ENCODE data around the gene GTF2A1.
A peak's percentile ranks its signal among the peaks of the same experiment; 100 is the strongest.
"Not testable (repeated sequence)": the region's sequence is repeated elsewhere in the genome, so short reads cannot be mapped to it uniquely, and the experiment has no call there.

Gene GTF2A1

DNA sequence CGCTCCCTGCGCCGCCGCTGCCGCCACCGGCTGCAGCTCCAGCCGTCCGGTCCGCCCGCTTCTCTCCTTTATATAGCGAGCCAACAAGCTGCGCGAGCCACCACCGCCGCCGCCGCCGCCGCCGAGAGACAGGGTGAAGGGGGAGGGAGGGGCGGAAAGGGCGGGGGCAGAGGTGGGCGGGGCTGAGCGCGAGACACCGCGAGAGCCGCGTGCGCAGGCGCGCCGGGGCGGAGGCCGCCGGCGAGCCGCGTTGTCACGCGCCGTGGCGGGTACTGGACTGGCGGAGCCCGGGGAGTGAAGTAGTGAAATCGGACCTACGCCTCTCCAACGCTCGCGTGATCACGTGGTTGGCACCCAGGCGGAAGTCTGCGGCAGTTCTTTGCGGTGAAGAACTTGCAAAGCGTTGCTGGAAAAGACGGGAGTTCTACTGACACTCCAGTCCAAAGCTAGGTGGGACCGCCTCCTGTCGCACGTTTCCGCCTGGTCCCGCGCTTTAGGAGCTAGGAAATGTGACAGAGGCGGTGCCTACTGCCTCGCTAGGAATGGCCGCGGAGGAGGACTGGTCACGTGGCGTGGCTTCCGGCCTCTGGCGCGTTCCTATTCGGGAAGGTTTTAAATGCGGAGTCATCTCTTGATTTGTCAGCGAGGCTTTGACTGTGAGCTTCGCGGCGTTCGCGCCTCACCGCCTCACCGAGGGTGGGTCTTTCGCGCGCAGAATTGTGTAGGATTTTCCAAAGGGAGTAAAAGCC, at the start of gene GTF2A1:
Gene GTF2A1 (minus strand): TSS at position 130 of the 749 bp plus-strand sequence. CDS start 441 bp downstream, outside the sequence.
- FAIRE-seq, result peak; percentile 80

DNA sequence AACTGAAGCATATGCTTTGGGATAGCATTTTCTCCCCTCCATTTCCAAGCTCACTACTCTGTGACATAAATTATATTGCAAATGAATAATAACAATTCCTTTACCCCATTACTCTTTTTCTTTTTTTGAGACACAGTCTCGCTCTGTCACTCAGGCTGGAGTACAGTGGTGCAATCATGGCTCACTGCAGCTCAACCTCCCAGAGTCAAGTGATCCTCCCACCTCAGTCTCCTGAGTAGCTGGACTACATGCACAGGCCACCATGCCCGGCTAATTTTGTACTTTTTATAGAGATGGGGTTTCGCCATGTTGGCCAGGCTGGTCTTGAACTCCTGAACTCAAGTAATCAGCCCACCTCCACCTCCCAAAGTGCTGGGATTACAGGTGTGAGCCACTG, 49.2 kb upstream of the GTF2A1 start:
- FAIRE-seq, result no peak

GRCh38 chr14:81269100-81269978, 48.6 kb upstream of the GTF2A1 start:
- peak; percentile 92 for FAIRE-seq

- FAIRE-seq, result no peak
Measured at GRCh38 chr14:81268016-81268416, 47.3 kb upstream of the GTF2A1 start.

GRCh38 chr14:81265636-81266169, 44.9 kb upstream of the GTF2A1 start:
- FAIRE-seq, result no peak

GRCh38 chr14:81264671-81265070, 43.9 kb upstream of the GTF2A1 start:
- no peak for FAIRE-seq

DNA sequence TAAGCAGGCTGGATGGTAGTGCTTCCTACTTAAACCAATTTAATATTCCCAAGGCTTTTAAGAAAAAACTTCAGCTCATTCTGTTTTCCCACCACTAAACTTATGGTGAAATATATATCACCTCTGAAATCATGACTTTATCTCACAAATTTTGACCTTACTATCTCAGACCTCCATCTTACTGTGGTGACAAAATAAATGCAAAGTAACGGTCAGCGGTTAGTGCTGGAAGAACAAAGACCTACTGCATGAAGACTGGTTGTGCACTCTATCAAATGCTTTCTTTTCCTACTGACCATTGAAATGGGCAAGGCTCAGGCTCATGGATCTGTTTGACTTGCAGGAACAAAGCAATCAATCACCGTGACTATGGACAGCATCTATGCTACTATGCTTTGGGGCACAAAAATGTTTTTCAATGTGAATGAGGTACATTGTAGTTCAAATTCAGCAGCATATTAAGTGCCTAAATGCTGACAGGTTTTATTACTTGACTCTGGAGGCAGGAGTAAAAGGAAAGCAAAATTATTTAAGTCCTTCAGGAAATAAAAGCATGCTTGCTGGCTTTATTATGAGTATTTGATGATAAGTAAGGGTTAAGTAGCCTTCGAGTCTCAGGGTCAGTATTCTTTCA, 43.1 kb upstream of the GTF2A1 start:
- no peak for FAIRE-seq

DNA sequence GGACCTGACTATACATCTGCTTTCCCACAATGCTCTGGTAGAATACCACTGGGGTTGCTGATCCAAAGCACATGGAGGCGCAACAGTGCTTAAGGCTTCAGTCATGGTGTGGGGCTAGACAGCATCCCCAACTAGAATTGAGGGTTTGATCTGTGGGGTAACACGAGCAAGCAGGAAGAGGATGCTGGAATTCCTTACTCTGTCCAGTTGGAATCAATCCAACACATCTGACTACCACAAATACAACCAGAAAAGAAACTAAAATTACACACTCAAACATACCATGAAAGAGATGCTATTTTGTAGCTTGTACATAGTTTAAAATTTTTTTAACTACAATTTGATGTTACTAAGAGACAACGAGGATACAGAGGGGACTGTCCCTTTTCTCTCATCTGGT, 40.4 kb upstream of the GTF2A1 start:
- no peak for FAIRE-seq

DNA sequence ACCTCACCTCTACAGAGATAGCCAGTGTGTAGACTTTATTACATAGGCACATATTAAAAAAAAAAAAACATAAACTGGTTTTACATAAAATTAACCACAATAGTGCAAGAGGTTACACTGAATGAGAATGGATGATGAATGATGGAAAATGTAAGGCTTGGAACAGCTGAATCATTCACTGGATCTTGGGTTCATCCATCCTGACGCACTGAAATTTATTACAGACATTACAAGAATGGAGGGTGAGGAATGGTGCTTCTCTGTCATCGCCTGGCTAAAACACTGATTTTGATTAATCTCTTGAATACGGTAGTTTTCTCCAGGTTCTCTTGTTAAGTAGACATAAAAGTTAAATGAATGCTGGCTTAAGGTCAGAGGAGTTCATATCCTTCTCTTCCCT, 40.0 kb upstream of the GTF2A1 start:
- no peak for FAIRE-seq

DNA sequence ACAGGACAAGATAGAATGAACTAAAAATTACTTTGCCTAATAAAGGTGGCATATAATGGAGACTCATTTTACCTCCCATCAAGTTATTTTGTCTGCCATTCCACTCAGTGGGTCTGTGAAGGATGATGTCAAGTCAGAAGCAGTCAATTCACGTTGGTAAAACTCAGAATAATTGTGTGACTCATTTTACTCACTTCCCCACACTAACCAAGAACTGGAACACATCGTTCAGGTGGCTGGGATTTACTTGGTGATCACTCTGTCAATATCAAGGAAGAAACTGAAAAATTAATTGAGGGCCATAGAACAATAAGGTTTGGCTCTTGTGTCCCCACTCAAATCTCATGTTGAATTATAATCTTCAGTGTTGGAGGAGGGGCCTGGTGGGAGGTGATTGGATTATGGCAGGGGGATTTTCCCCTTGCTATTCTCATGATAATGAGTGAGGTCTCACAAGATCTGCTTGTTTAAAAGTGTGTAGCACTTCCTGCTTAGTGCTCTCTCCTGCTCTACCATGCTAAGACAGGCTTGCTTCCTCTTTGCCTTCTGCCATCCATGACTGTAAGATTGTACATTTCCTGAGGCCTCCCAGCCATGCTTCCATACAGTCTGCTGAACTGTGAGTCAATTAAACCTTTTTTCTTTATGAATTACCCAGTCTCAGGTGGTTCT, 35.7 kb upstream of the GTF2A1 start:
- FAIRE-seq, result no peak

GRCh38 chr14:81252278-81252677, 31.5 kb upstream of the GTF2A1 start:
- FAIRE-seq, result no peak

GRCh38 chr14:81247271-81247766, 26.6 kb upstream of the GTF2A1 start:
- no peak for FAIRE-seq

DNA sequence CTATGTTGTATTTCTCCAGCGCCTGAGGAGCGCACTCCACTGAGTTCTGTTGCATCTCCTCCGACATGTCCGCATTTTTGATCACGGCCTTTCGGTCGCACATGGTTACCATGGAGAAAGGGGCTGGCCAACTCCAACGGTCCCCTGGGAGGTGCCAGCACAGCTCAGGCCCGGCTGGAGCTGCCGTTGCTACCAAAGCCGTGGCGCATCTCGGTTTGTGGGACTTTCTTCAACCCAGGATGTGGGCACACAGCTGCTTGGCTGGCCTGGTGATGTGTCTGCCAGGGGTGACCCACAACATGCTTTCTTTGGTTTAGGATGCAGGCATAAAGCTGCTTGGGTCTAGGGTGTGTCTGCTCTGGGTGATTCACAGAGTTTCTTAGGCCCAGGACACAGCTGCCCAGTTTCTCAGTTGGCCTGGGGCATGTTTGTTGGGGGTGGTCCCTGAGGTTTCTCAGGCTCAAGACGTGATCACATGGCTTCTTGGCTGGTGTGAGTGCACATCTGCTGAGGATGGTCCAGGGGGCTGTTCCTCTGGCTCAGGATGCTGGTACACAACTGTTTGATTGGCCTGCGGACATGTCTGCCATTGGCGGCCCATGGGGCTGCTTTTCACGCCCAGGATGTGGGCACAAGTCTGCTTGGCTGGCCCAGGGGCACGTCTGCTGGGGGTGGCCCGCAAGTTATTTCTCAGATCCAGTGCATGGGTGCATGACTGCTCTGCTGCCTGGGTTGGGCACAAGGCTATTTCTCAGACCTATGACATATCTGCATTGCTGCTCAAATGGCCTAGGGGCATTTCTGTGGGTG, 25.9 kb upstream of the GTF2A1 start:
- no peak for FAIRE-seq

- FAIRE-seq, result no peak
Measured at GRCh38 chr14:81245771-81246170, 25.0 kb upstream of the GTF2A1 start.

- FAIRE-seq, result not testable (repeated sequence)
Measured at GRCh38 chr14:81244431-81244830, 23.7 kb upstream of the GTF2A1 start.

DNA sequence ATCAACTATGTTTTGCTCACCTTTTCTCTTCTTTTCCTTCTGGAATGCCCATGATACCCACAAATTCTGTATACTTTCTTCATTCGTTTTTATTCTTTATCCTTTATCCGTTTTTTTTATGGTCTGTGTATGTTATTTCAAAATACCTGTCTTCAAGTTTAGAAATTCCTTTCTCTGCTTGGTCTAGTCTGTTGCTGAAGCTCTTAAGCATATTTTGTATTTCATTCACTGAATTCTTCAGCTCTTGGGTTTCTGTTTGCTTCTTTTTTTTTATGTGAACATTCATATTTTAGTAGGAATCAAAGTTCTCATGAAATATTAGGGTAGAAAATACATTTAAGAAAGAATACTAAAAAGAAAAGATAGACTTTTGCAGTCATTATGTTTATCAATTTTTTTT, 22.7 kb upstream of the GTF2A1 start:
- no peak for FAIRE-seq

GRCh38 chr14:81236849-81237248, 16.1 kb upstream of the GTF2A1 start:
- not testable (repeated sequence) for FAIRE-seq

- FAIRE-seq, result no peak
Measured at GRCh38 chr14:81236138-81236537, 15.4 kb upstream of the GTF2A1 start.

- no peak for FAIRE-seq
Measured at GRCh38 chr14:81235096-81235495, 14.3 kb upstream of the GTF2A1 start.

GRCh38 chr14:81234278-81234677, 13.5 kb upstream of the GTF2A1 start:
- FAIRE-seq, result no peak

DNA sequence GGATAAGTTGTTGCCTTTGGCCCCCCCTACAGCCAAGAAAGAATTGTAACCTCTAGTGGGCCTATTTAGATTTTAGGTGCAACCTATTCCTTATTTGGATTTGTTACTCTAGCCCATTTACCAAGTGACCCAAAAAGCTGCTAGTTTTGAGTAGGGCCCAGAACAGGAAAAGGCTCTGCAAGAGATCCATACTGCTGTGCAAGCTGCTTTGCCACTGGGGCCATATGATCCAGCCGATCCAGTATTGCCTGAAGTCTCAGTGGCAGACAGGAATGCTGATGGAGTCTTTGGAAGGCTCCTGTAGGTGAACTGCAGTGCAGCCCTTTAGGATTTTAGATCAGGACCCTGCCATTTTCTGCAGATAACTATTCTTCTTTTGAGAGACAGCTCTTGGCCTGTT, 12.9 kb upstream of the GTF2A1 start:
- FAIRE-seq, result no peak

GRCh38 chr14:81231540-81231939, 10.8 kb upstream of the GTF2A1 start:
- FAIRE-seq, result no peak

Data from G401.6 (cell line).